ENCODE data around the gene ZNF580.

Gene ZNF580

GRCh38 chr19:55643003-55643886 lies 2.4 kb downstream of the ZNF580 start, which contains the start of gene ZNF581 (continued):
- TF ChIP-seq ZBTB26 (tag by site-specific recombination; optimal IDR thresholded peaks at IDR 0.05), result peak; percentile 83
- TF ChIP-seq ZBTB20 (tag by site-specific recombination; IDR thresholded peaks at IDR 0.05), result peak; percentile 77
- TF ChIP-seq ZNF292 (tag by site-specific recombination; IDR thresholded peaks at IDR 0.05; ENCODE audit: borderline replicate concordance, low read depth), result no peak
- TF ChIP-seq ZBTB8A (tag by site-specific recombination; IDR thresholded peaks at IDR 0.05), result peak; percentile 43; the same call in 1 of the 2 replicates
- TF ChIP-seq ZNF175 (tag by site-specific recombination; IDR thresholded peaks at IDR 0.05), result no peak
- peak; percentile 74; the same call in 1 of the 2 replicates for TF ChIP-seq ZNF280D (tag by site-specific recombination; IDR thresholded peaks at IDR 0.05)
- peak; percentile 51; the same call in 1 of the 2 replicates for TF ChIP-seq ZNF664 (tag by site-specific recombination; IDR thresholded peaks at IDR 0.05)
- TF ChIP-seq ZNF555 (tag by site-specific recombination; conservative IDR thresholded peaks at IDR 0.05), result no peak
- TF ChIP-seq ZNF660 (tag by site-specific recombination; IDR thresholded peaks at IDR 0.05), result peak; percentile 94
- peak; percentile 81 for TF ChIP-seq ZNF394 (tag by site-specific recombination; IDR thresholded peaks at IDR 0.05; ENCODE audit: borderline replicate concordance)
- peak; percentile 54; the same call in 1 of the 2 replicates for TF ChIP-seq ZNF148 (tag by site-specific recombination; IDR thresholded peaks at IDR 0.05; ENCODE audit: borderline replicate concordance)
- peak; percentile 50 for TF ChIP-seq PRDM1 (tag by site-specific recombination; IDR thresholded peaks at IDR 0.05)
- TF ChIP-seq MZF1 (tag by site-specific recombination; IDR thresholded peaks at IDR 0.05; ENCODE audit: borderline replicate concordance), result peak; percentile 35; the same call in 1 of the 2 replicates
- no peak for TF ChIP-seq ZNF558 (tag by site-specific recombination; IDR thresholded peaks at IDR 0.05)
- TF ChIP-seq ZNF501 (tag by site-specific recombination; IDR thresholded peaks at IDR 0.05), result peak; percentile 90
- TF ChIP-seq KLF10 (tag by site-specific recombination; IDR thresholded peaks at IDR 0.05), result peak; percentile 83
- peak; percentile 46; the same call in 1 of the 2 replicates for TF ChIP-seq ZSCAN4 (tag by site-specific recombination; IDR thresholded peaks at IDR 0.05)
- no peak for TF ChIP-seq ZNF10 (tag by site-specific recombination; IDR thresholded peaks at IDR 0.05)
- peak; percentile 56; the same call in 1 of the 2 replicates for TF ChIP-seq ZNF239 (tag by site-specific recombination; IDR thresholded peaks at IDR 0.05)
- TF ChIP-seq ZNF341 (tag by site-specific recombination; IDR thresholded peaks at IDR 0.05; ENCODE audit: low read depth), result peak; percentile 95
- TF ChIP-seq ZBTB49 (tag by site-specific recombination; IDR thresholded peaks at IDR 0.05; ENCODE audit: low read depth), result no peak
- peak; percentile 39; the same call in 1 of the 2 replicates for TF ChIP-seq TSHZ1 (tag by site-specific recombination; IDR thresholded peaks at IDR 0.05; ENCODE audit: borderline replicate concordance)
- no peak; the same call in 1 of the 2 replicates for TF ChIP-seq ZNF777 (tag by site-specific recombination; IDR thresholded peaks at IDR 0.05; ENCODE audit: borderline replicate concordance)
- 0 out of 2 replicates have a peak, but pooled peaks have one; percentile 58 for TF ChIP-seq ZSCAN23 (tag by site-specific recombination; IDR thresholded peaks at IDR 0.05)

Data from HEK293 (cell line).